Vagina (tissue), 2 donors: ENCODE results near the gene KCNK10.

Experiments
- POLR2A ChIP-seq, 2 donors: fragments of 450-650 bp; IDR thresholded peaks; one replicate each; pipeline ENCODE4 v1.6.1; 2017; ENCODE audit warnings: antibody characterized with exemption in 2 of 2, mild to moderate bottlenecking in 2 of 2, moderate library complexity in 2 of 2
- TF ChIP-seq, protein P1 (sequence below), 3 experiments: fragments of 450-650 bp in 2 of 3; fragments of 200-600 bp in 1 of 3; sonication (generic) in 1 of 3; IDR thresholded peaks; one replicate each; pipeline ENCODE4 v1.5.1; 2017 to 2019; ENCODE audit warnings: antibody characterized with exemption in 3 of 3, mild to moderate bottlenecking in 2 of 3, moderate library complexity in 2 of 3

DNA sequence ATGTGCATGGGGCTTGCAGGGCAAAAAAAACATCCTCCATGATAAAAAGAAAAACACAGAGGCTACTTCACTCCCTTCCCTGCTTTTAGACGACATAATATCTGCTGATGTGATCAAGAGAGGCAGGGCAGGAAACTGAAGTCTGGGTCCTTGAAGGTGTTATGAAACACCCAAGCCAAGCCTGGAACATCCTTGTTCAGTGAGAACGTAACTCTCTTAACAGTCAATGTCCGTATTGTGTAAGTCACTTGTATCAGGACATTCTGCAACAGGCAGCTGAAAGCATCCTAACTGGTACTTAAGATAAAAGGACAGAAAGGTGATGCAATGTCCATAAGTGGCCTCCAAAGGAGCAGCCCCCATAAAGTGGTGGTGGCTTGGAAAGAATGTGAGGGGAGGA, 20.0 kb downstream of the KCNK10 start:
- TF ChIP-seq POLR2A (IDR thresholded peaks at IDR 0.05) = no peak
- TF ChIP-seq, protein P1, sequence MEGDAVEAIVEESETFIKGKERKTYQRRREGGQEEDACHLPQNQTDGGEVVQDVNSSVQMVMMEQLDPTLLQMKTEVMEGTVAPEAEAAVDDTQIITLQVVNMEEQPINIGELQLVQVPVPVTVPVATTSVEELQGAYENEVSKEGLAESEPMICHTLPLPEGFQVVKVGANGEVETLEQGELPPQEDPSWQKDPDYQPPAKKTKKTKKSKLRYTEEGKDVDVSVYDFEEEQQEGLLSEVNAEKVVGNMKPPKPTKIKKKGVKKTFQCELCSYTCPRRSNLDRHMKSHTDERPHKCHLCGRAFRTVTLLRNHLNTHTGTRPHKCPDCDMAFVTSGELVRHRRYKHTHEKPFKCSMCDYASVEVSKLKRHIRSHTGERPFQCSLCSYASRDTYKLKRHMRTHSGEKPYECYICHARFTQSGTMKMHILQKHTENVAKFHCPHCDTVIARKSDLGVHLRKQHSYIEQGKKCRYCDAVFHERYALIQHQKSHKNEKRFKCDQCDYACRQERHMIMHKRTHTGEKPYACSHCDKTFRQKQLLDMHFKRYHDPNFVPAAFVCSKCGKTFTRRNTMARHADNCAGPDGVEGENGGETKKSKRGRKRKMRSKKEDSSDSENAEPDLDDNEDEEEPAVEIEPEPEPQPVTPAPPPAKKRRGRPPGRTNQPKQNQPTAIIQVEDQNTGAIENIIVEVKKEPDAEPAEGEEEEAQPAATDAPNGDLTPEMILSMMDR (IDR thresholded peaks at IDR 0.05) = no peak
